Esophagus muscularis mucosa (tissue), 3 donors: ENCODE data around the gene MNAT1.

ENCODE experiments used
- CTCF ChIP-seq, 3 experiments: fragments of 200-600 bp in 2 of 3; fragments of 450-650 bp in 1 of 3; sonication (generic) in 2 of 3; IDR thresholded peaks; one replicate each; pipeline ENCODE4 v1.5.1; 2017 to 2019; ENCODE audit warnings: antibody characterized with exemption in 3 of 3, mild to moderate bottlenecking in 2 of 3, moderate library complexity in 1 of 3
- POLR2A ChIP-seq: fragments of 450-650 bp; IDR thresholded peaks from one replicate; pipeline ENCODE4 v1.6.1; 2017; ENCODE audit warnings: antibody characterized with exemption, moderate library complexity, mild to moderate bottlenecking, low read depth

- TF ChIP-seq POLR2A (no peak), CTCF (IDR thresholded peaks at IDR 0.05) (no peak)
These were observed 80.8 kb downstream of the MNAT1 start for GRCh38 chr14:60815371-60815770.
